HEK293 (cell line): Measurements from ENCODE around the gene TSPYL2.

Source experiments
- BCL11A ChIP-seq: fragments of 450-650 bp; formaldehyde crosslinking; IDR thresholded peaks from 2 replicates; pipeline ENCODE4 v1.5.1; 2016; ENCODE audit warnings: low read depth, missing biosample characterization, missing genetic modification characterization
- CTCF ChIP-seq: fragments of 450-650 bp; formaldehyde crosslinking; IDR thresholded peaks from 2 replicates; pipeline ENCODE4 v1.5.1; 2016; ENCODE audit warnings: missing biosample characterization, missing genetic modification characterization
- GLIS2 ChIP-seq: fragments of 450-650 bp; formaldehyde crosslinking; IDR thresholded peaks from 2 replicates; pipeline ENCODE4 v1.5.1; 2016; ENCODE audit warnings: missing biosample characterization, missing genetic modification characterization
- HOXA7 ChIP-seq: sonication (generic); formaldehyde crosslinking; IDR thresholded peaks from 2 replicates; pipeline ENCODE4 v1.8.1; 2022; ENCODE audit warnings: missing genetic modification reagents, borderline replicate concordance
- KLF10 ChIP-seq: fragments of 450-650 bp; IDR thresholded peaks from 2 replicates; pipeline ENCODE4 v1.5.1; 2018; ENCODE audit warnings: missing biosample characterization, mild to moderate bottlenecking, missing genetic modification characterization
- KLF9 ChIP-seq: fragments of 450-650 bp; formaldehyde crosslinking; IDR thresholded peaks from 2 replicates; pipeline ENCODE4 v1.5.1; 2016; ENCODE audit warnings: missing biosample characterization, missing genetic modification characterization, low read depth
- PATZ1 ChIP-seq: fragments of 450-650 bp; formaldehyde crosslinking; IDR thresholded peaks from 2 replicates; pipeline ENCODE4 v1.5.1; 2016; ENCODE audit warnings: missing biosample characterization, missing genetic modification characterization
- RBAK ChIP-seq: fragments of 450-650 bp; formaldehyde crosslinking; IDR thresholded peaks from 2 replicates; pipeline ENCODE4 v1.5.1; 2016; ENCODE audit warnings: missing biosample characterization, missing genetic modification characterization
- ZBTB20 ChIP-seq: fragments of 450-650 bp; formaldehyde crosslinking; IDR thresholded peaks from 2 replicates; pipeline ENCODE4 v1.5.1; 2016; ENCODE audit warnings: missing biosample characterization, missing genetic modification characterization
- ZEB2 ChIP-seq: fragments of 450-650 bp; formaldehyde crosslinking; IDR thresholded peaks from 2 replicates; pipeline ENCODE4 v1.5.1; 2016; ENCODE audit warnings: missing biosample characterization, missing genetic modification characterization
- ZFHX2 ChIP-seq: fragments of 450-650 bp; formaldehyde crosslinking; conservative IDR thresholded peaks from 2 replicates; pipeline ENCODE4 v1.5.1; 2016; ENCODE audit warnings: missing biosample characterization, missing genetic modification characterization
- ZFP69B ChIP-seq: fragments of 450-650 bp; formaldehyde crosslinking; IDR thresholded peaks from 2 replicates; pipeline ENCODE4 v1.5.1; 2016; ENCODE audit warnings: missing biosample characterization, missing genetic modification characterization
- ZNF10 ChIP-seq: fragments of 450-650 bp; formaldehyde crosslinking; IDR thresholded peaks from 2 replicates; pipeline ENCODE4 v1.5.1; 2017; ENCODE audit warnings: missing biosample characterization, missing genetic modification characterization
- ZNF157 ChIP-seq: fragments of 450-650 bp; formaldehyde crosslinking; IDR thresholded peaks from 2 replicates; pipeline ENCODE4 v1.5.1; 2016; ENCODE audit warnings: missing biosample characterization, missing genetic modification characterization
- ZNF2 ChIP-seq: fragments of 450-650 bp; formaldehyde crosslinking; IDR thresholded peaks from 2 replicates; pipeline ENCODE4 v1.5.1; 2016; ENCODE audit warnings: missing biosample characterization, missing genetic modification characterization
- ZNF266 ChIP-seq: fragments of 450-650 bp; formaldehyde crosslinking; IDR thresholded peaks from 2 replicates; pipeline ENCODE4 v1.5.1; 2016; ENCODE audit warnings: missing biosample characterization, missing genetic modification characterization, low read depth
- ZNF280C ChIP-seq: fragments of 450-650 bp; formaldehyde crosslinking; IDR thresholded peaks from 2 replicates; pipeline ENCODE4 v1.5.1; 2016; ENCODE audit warnings: missing biosample characterization, missing genetic modification characterization
- ZNF311 ChIP-seq: fragments of 450-650 bp; formaldehyde crosslinking; IDR thresholded peaks from 2 replicates; pipeline ENCODE4 v1.5.1; 2017; ENCODE audit warnings: missing biosample characterization, missing genetic modification characterization, borderline replicate concordance
- ZNF335 ChIP-seq: fragments of 450-650 bp; formaldehyde crosslinking; conservative IDR thresholded peaks from 2 replicates; pipeline ENCODE4 v1.5.1; 2016; ENCODE audit warnings: missing biosample characterization, missing genetic modification characterization
- ZNF433 ChIP-seq: fragments of 450-650 bp; formaldehyde crosslinking; IDR thresholded peaks from 2 replicates; pipeline ENCODE4 v1.5.1; 2016; ENCODE audit warnings: missing biosample characterization, missing genetic modification characterization, low read depth
- ZNF624 ChIP-seq: fragments of 450-650 bp; formaldehyde crosslinking; IDR thresholded peaks from 2 replicates; pipeline ENCODE4 v1.5.1; 2017; ENCODE audit warnings: missing biosample characterization, missing genetic modification characterization
- ZNF629 ChIP-seq: fragments of 450-650 bp; formaldehyde crosslinking; IDR thresholded peaks from 2 replicates; pipeline ENCODE4 v1.5.1; 2017; ENCODE audit warnings: missing biosample characterization, missing genetic modification characterization
- ZNF654 ChIP-seq: fragments of 450-650 bp; formaldehyde crosslinking; IDR thresholded peaks from 2 replicates; pipeline ENCODE4 v1.5.1; 2016; ENCODE audit warnings: low read depth, missing biosample characterization, missing genetic modification characterization
- ZNF785 ChIP-seq: fragments of 450-650 bp; formaldehyde crosslinking; IDR thresholded peaks from 2 replicates; pipeline ENCODE4 v1.5.1; 2016; ENCODE audit warnings: missing biosample characterization, missing genetic modification characterization
- ZNF830 ChIP-seq: fragments of 450-650 bp; IDR thresholded peaks from 2 replicates; pipeline ENCODE4 v1.5.0; 2018; ENCODE audit warnings: missing biosample characterization, missing genetic modification characterization, low read depth, mild to moderate bottlenecking, moderate library complexity
- ZNF837 ChIP-seq: fragments of 450-650 bp; formaldehyde crosslinking; IDR thresholded peaks from 2 replicates; pipeline ENCODE4 v1.5.1; 2016; ENCODE audit warnings: missing biosample characterization, missing genetic modification characterization
- ZXDB ChIP-seq: fragments of 450-650 bp; formaldehyde crosslinking; IDR thresholded peaks from 2 replicates; pipeline ENCODE4 v1.5.1; 2016; ENCODE audit warnings: missing biosample characterization, missing genetic modification characterization
- TF ChIP-seq, protein P1 (sequence below): fragments of 450-650 bp; formaldehyde crosslinking; IDR thresholded peaks from 2 replicates; pipeline ENCODE4 v1.5.1; 2016; ENCODE audit warnings: missing biosample characterization, missing genetic modification characterization

TSPYL2 gene

DNA sequence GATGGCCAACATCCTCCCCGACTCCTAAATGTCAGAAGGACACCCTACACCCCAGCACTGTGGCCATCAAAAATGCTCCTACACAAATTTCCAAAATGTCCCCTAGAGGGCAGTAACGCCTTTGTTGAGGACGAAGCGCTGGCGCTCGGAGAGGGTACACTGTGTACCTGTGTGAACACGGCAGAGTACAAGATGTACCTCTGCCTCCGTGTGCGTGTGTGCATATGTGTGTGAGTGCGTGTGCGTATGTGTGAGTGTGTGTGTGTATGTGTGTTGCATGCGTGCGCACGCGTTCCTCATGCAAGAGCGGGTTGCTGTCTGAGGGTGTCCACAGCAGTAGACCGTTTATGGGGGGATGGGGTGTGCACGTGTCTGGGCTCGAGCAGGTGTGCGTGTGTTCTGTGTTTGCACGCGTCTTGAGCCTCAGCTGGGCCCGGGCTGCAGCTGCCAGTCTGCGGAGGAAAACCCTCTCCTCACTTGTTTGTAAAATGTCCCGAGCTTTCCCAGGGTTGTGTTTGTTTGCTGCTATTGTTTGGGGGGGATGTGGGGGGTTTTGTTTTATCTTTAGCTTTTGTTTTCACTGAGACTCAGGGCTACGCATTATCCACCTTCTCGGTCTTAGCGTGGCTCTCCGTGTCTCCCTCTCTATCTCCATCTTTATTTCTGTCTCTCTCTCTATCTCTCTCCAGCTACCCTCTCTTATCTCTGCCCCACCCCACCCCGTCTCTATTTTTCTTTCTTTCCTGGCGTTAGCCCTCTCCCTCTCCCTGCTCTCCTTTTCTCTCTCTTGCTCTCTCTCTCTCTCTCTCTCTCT is 10.4 kb upstream of the TSPYL2 start (continued):
- TF ChIP-seq ZEB2 (tag by site-specific recombination) (peak; percentile 96), ZNF157 (tag by site-specific recombination) (no peak), ZNF2 (tag by site-specific recombination) (peak; percentile 95), ZXDB (peak; percentile 50; the same call in 1 of the 2 replicates), ZNF830 (no peak), CTCF (tag by site-specific recombination) (peak; percentile 94), ZFP69B (tag by site-specific recombination) (peak; percentile 73), ZNF654 (tag by site-specific recombination) (peak; percentile 76), ZNF629 (tag by site-specific recombination) (0 out of 2 replicates have a peak, but pooled peaks have one; percentile 17), ZNF837 (tag by site-specific recombination) (no peak), ZFHX2 (tag by site-specific recombination) (no peak), ZNF785 (tag by site-specific recombination) (no peak), BCL11A (no peak), ZNF311 (tag by site-specific recombination) (no peak), KLF10 (tag by site-specific recombination) (no peak), RBAK (tag by site-specific recombination) (no peak), HOXA7 (CRISPR knock-in tag) (no peak), PATZ1 (tag by site-specific recombination) (peak; percentile 78), ZNF266 (tag by site-specific recombination) (no peak), GLIS2 (tag by site-specific recombination) (peak; percentile 38; the same call in 1 of the 2 replicates), ZNF280C (tag by site-specific recombination) (no peak), ZNF624 (no peak), ZNF335 (peak; percentile 69), ZNF433 (no peak), ZBTB20 (tag by site-specific recombination) (peak; percentile 63; the same call in 1 of the 2 replicates), ZNF10 (tag by site-specific recombination) (no peak), KLF9 (tag by site-specific recombination) (no peak)
- TF ChIP-seq, protein P1, sequence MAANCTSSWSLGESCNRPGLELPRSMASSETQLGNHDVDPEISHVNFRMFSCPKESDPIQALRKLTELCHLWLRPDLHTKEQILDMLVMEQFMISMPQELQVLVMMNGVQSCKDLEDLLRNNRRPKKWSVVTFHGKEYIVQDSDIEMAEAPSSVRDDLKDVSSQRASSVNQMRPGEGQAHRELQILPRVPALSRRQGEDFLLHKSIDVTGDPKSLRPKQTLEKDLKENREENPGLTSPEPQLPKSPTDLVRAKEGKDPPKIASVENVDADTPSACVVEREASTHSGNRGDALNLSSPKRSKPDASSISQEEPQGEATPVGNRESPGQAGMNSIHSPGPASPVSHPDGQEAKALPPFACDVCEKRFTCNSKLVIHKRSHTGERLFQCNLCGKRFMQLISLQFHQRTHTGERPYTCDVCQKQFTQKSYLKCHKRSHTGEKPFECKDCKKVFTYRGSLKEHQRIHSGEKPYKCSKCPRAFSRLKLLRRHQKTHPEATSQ (tag by site-specific recombination): peak; percentile 72
